Left cardiac atrium (tissue), 4 donors: ENCODE measurements around the gene GAPDHS. TPM values are rescaled to one million over a fixed set of nuclear protein-coding genes. Genes with fewer than 3 reads are reported as not detected.

ENCODE experiments used
- ATAC-seq, 2 donors: fragments of 200-7000 bp; cut with Tn5 transposase; one replicate each; pipeline ENCODE4 v1.9.1; 2020; ENCODE audit warnings: mild to moderate bottlenecking in 2 of 2, moderate library complexity in 2 of 2
- DNase-seq: peaks from one replicate; pipeline ENCODE4 v3.0.0-alpha.2; 2020
- intact Hi-C, 2 donors: fragments of 100-400 bp; cut with DNase I; formaldehyde crosslinking; loops; one replicate each; pipeline versions ENCODE4 v1.14.1 to v1.15.1; 2022 to 2023
- long read RNA-seq: library from polyadenylated mRNA; unstranded; transcript quantifications from one replicate; pipeline ENCODE4 v2.0.0, GENCODE V29; 2021
- total RNA-seq, 2 donors: library from RNA; stranded (reverse); fragmentation: NEBNext Ultra II Directional; extraction: Animal tissue kit (Norgen Biotek cat#: 25700); gene quantifications; one replicate each; pipeline ENCODE4 v1.2.1, GENCODE V29; 2021
- donor health status: DM: no; HTN: yes; CAD: no.
- donor health status: DM: no; HTN: yes; CAD: no; lungs with severe emphysema.
- donor health status: DM: yes; HTN: yes; CAD: no.
- donor health status: Dilated cardiomyopathy.

Gene GAPDHS
- total RNA-seq = not detected
- long read RNA-seq = 0 reads

GRCh38 chr19:35533201-35533821, at the start of gene GAPDHS:
GAPDHS (plus strand) TSS chr19:35533456; CDS start chr19:35533528, 72 bp downstream.
- intact Hi-C loops = no loop called here
- no peak for DNase-seq
- peak in 1 of 2 donors; percentile 9 for ATAC-seq

DNA sequence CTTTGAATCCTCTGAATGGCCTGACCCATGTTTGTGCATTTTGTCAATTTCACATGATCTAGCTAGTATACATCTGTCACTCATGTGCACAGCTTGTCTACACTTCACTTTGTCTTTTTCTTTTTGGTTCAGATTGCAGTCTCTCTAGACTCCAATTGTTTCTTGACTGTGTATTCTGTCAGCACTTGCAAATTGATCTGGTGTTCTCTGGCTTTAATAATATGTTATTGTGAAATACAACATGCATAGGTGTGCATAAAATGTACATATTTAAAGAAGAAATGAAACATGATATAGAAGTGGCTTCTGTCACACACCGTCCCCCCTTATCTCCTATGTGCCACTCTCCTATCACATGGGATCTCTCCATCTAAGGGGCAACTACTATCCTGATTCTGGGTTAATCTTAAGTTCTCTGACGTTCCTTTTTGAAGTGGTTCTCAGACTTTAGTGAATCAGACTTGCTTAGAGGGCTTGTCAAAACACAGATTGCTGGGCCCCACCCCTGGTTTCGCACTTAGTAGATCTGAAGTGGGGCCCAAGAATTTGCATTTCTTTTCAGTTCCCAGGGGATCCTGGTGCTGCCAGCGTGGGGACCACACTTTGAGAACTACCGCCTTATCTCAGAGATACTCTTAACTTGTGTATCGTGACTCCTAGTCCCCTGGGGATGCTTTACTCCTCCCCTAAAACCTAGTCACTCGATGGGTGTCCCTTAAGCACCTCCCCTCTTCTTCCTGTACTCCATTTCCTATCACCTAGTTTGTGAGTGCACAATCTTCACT, 48.8 kb upstream of the GAPDHS start:
- no peak for ATAC-seq
- no peak for DNase-seq
- intact Hi-C loops = no loop called here

- no peak for ATAC-seq
- intact Hi-C loops = no loop called here
- DNase-seq = no peak
Observed at GRCh38 chr19:35486268-35486708, 47.0 kb upstream of the GAPDHS start.

GRCh38 chr19:35487656-35488182, 45.5 kb upstream of the GAPDHS start:
- no peak for DNase-seq
- ATAC-seq = no peak
- intact Hi-C loops = no loop called here

DNA sequence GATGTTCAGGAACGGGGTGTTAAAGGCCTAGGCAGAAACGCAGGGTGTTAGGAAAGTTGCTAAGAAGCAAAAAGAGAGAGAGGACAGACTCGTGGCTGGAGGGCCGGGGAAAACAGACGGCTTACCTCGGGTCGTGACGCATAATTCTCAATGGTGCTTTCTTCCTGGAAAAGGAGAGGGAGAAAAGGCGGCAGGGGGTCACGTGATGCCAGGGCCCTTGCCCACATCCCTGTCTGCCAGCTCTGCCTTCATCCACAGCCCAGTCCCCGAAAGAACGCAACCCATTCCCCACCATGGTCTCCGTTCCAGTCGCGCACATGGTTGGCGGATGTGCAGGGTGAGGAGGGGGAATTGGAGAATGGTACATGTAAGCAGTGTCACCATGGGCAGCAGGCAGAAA, 44.6 kb upstream of the GAPDHS start:
- ATAC-seq (no peak), DNase-seq (no peak)
- intact Hi-C loops = no loop called here

DNA sequence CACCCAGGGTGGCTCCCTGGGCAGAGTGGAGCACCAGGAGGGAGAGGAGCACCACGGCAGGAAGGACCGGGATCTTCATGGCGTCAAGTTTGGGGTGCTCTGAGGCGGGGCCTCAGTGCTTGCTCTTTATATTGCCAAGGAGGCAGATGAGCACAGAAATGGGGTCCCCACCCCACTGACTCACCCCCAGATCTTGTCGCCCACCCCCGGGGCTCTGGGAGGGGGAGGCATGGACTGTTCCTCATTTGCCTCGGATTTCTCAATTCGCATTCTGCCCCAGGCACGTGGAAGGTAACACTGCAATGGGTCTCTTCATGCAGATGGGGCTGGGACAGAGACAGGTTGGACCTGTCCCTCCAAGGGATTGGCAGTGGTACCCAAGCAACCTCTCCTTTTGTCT, 42.9 kb upstream of the GAPDHS start, which contains the start of gene KRTDAP:
Gene KRTDAP, minus strand, starts transcription at position 101 of the 400 bp plus-strand sequence. Its CDS starts 22 bp downstream, at position 79.
- intact Hi-C loops = no loop called here
- ATAC-seq (no peak), DNase-seq (no peak)

- DNase-seq (no peak), ATAC-seq (no peak)
- intact Hi-C loops = no loop called here
Observed at GRCh38 chr19:35491836-35492360, 41.4 kb upstream of the GAPDHS start.

- intact Hi-C loops = no loop called here
- DNase-seq = no peak
- no peak for ATAC-seq
Observed at GRCh38 chr19:35493971-35494370, 39.3 kb upstream of the GAPDHS start.

- DNase-seq = peak; percentile 74
- intact Hi-C loops = loop anchor here in 1 of 2 donors (1.0 kb wide), 1 partner anchor 143 kb away; no protein-coding TSS in a partner anchor
- ATAC-seq = peak; percentile 92 to 94
Observed at GRCh38 chr19:35495107-35496064, 37.9 kb upstream of the GAPDHS start.

- no peak for DNase-seq
- no peak for ATAC-seq
- intact Hi-C loops = no loop called here
Observed at GRCh38 chr19:35497406-35497805, 35.9 kb upstream of the GAPDHS start.

- intact Hi-C loops = no loop called here
- no peak for DNase-seq
- no peak for ATAC-seq
Observed at GRCh38 chr19:35498220-35498619, 35.0 kb upstream of the GAPDHS start.

- DNase-seq (no peak), ATAC-seq (no peak)
- intact Hi-C loops = no loop called here
Observed at GRCh38 chr19:35498984-35499527, 34.2 kb upstream of the GAPDHS start.

GRCh38 chr19:35500611-35501010, 32.6 kb upstream of the GAPDHS start:
- intact Hi-C loops = no loop called here
- DNase-seq = no peak
- ATAC-seq = no peak

GRCh38 chr19:35501684-35502083, 31.6 kb upstream of the GAPDHS start:
- peak in 1 of 2 donors; percentile 74 for ATAC-seq

GRCh38 chr19:35502751-35503150, 30.5 kb upstream of the GAPDHS start:
- intact Hi-C loops = no loop called here
- ATAC-seq = no peak
- no peak for DNase-seq

More at GRCh38 chr19:35501684-35502083, 31.6 kb upstream of the GAPDHS start:
- DNase-seq = no peak
- intact Hi-C loops = no loop called here

DNA sequence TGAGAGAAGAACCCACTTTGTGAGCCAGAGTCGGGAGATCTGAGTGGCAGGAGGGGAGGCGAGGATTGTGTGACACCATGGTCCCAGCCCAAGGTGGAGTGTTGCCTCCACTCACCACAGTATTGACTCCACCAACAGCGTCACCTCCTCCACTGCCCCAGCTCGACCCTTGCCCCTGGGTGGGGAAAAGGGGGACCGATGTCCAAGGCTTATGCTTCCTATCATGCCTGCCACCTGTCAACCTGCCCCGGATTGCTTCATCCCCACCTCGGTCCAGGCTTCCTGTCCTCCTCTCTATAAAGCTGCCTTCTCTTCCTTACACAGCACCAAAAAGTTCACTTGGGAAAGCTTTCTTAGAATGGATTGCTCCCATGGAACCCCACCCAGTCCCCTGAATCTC, 27.2 kb upstream of the GAPDHS start:
- DNase-seq (no peak), ATAC-seq (no peak)
- intact Hi-C loops = no loop called here

GRCh38 chr19:35507561-35507960, 25.7 kb upstream of the GAPDHS start:
- DNase-seq (no peak), ATAC-seq (no peak)
- intact Hi-C loops = no loop called here

DNA sequence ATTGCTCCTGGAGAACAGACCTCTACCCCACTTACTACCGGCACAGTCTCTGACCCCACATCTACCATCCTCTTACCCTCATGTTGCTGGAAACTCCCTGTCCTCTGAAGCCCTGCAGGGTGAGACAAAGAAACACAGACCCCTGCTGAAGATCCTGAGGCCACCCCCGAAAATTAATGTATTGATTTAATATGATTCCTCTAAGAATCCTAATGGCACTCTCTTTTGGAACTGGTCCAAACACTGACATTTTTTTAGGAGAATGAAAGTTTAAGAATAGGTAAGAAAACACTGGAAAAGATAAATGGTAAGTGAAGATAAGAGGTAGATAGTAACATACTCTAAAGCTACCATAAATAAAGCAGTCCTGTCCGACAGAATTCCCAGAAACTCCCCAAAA, 25.1 kb upstream of the GAPDHS start:
- no peak for ATAC-seq
- no peak for DNase-seq
- intact Hi-C loops = no loop called here
